ENCODE data around the gene CYP1A2.

DNA sequence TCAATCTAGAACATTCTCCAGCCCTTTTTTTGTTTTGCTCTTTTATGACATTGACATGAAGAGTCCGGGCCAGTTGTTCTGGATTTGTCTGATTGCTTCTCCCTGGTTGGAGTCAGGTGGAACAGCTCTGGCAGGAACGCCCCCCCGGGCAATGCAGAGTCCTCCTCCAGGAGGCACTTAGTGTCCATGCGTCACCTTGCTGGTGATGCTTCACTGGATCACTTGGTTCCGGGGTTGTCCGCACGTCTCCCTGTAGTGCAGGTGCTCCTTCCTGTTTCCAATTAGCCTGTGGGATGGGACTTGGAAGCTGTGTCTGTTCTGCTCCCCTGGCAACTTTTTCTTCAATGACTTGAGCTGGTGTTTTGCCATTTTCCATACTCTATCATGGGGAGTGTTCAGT lies 43.0 kb downstream of the CYP1A2 start:
- TF ChIP-seq TAF1 (IDR thresholded peaks at IDR 0.05; ENCODE audit: low read depth, low read length), result no peak
- no peak for TF ChIP-seq POLR2A (IDR thresholded peaks at IDR 0.05; ENCODE audit: low read depth, low read length)
- TF ChIP-seq POLR2AphosphoS5 (IDR thresholded peaks at IDR 0.05; ENCODE audit: low read depth, low read length), result no peak
- TF ChIP-seq POU2F2 (IDR thresholded peaks at IDR 0.05; ENCODE audit: low read depth, low read length), result no peak
